ENCODE data around the gene FRMD4A.

DNA sequence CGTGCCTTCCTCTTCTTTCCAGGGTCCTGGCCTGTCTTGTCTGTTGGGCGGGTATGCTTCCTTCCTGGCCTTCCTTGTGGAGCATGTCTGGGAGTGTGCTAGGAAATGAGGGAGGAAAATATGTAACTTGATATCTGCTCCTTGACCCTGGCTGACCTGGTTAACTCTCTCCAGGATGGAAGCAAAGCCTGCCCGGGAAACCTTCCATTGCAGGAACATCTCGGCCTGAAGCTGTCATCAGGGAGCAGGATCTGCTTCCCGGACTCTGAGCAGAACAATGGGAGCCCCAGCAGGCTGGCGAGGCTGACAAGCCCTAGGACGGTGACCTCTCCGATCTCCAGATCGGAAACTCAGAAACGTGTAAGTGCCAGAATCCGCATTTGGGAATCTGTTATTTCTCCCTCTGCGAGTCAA, 340.3 kb downstream of the FRMD4A start:
- TF ChIP-seq POLR2A (IDR thresholded peaks at IDR 0.05) (no peak), POLR2AphosphoS5 (IDR thresholded peaks at IDR 0.05) (no peak), CTCF (IDR thresholded peaks at IDR 0.05) (no peak), EP300 (IDR thresholded peaks at IDR 0.05; ENCODE audit: low read depth) (no peak)
